Dermis blood vessel endothelial cell (primary cell): ENCODE measurements around the gene RUNX1. TPM values are rescaled to one million over a fixed set of nuclear protein-coding genes. Genes with fewer than 3 reads are reported as not detected.

Experiments
- DNase-seq: peaks from one replicate; pipeline ENCODE4 v3.0.0; 2010
- total RNA-seq: library from RNA; depleted of rRNA; stranded (reverse); fragments of >200 nt; gene quantifications from 2 replicates; pipeline ENCODE4 v1.2.3, GENCODE V29; 2014

RUNX1 gene
- total RNA-seq, 1 donor from 2014 or later: 1.7 TPM

- DNase-seq: no peak
These were observed 282.2 kb downstream of the RUNX1 start for GRCh38 chr21:34766862-34767261.

GRCh38 chr21:34765619-34766018 lies 283.5 kb downstream of the RUNX1 start:
- DNase-seq: no peak

- no peak for DNase-seq
These were observed 284.3 kb downstream of the RUNX1 start for GRCh38 chr21:34764715-34765284.

GRCh38 chr21:34762786-34763185 lies 286.3 kb downstream of the RUNX1 start:
- DNase-seq: no peak

- no peak for DNase-seq
These were observed 287.3 kb downstream of the RUNX1 start for GRCh38 chr21:34761758-34762330.

- no peak for DNase-seq
These were observed 294.1 kb downstream of the RUNX1 start for GRCh38 chr21:34754690-34755647.

- DNase-seq: no peak
These were observed 300.2 kb downstream of the RUNX1 start for GRCh38 chr21:34748862-34749261.

- peak; percentile 84 for DNase-seq
These were observed 303.4 kb downstream of the RUNX1 start for GRCh38 chr21:34745557-34746255.

- no peak for DNase-seq
These were observed 304.3 kb downstream of the RUNX1 start for GRCh38 chr21:34744801-34745200.

- DNase-seq: no peak
These were observed 305.3 kb downstream of the RUNX1 start for GRCh38 chr21:34743831-34744230.

GRCh38 chr21:34743285-34743684 lies 305.8 kb downstream of the RUNX1 start:
- DNase-seq: no peak

GRCh38 chr21:34740198-34740597 lies 308.9 kb downstream of the RUNX1 start:
- no peak for DNase-seq
